Mesothelial cell of epicardium (in vitro differentiated cells): ENCODE data around the gene ZFPM1. TPM values are rescaled to one million over a fixed set of nuclear protein-coding genes. Genes with fewer than 3 reads are reported as not detected.

Source experiments
- DNase-seq, 2 experiments: peaks; one replicate each; pipeline ENCODE4 v3.0.0; 2021; ENCODE audit warnings: low spot score in 2 of 2; ENCODE audit not compliant: unreplicated experiment in 2 of 2
- H3K27ac Mint-ChIP-seq: 2 replicates; pipeline ENCODE4 v1.8.0; 2021; ENCODE audit warnings: mixed read lengths
- H3K27me3 Mint-ChIP-seq: 2 replicates; pipeline ENCODE4 v1.8.0; 2021; ENCODE audit warnings: low read depth, mixed read lengths
- H3K36me3 Mint-ChIP-seq: 2 replicates; pipeline ENCODE4 v1.8.0; 2021; ENCODE audit warnings: mixed read lengths
- H3K4me1 Mint-ChIP-seq: 2 replicates; pipeline ENCODE4 v1.8.0; 2021; ENCODE audit warnings: mixed read lengths
- H3K4me3 Mint-ChIP-seq: 2 replicates; pipeline ENCODE4 v1.8.0; 2021; ENCODE audit warnings: mild to moderate bottlenecking, moderate library complexity, mixed read lengths
- H3K9me3 Mint-ChIP-seq: 2 replicates; pipeline ENCODE4 v1.8.0; 2021; ENCODE audit warnings: mixed read lengths
- CTCF ChIP-seq: fragments of 200-600 bp; sonication (generic); IDR thresholded peaks from one replicate; pipeline ENCODE4 v1.5.0; 2021; ENCODE audit warnings: antibody characterized with exemption; ENCODE audit not compliant: unreplicated experiment
- total RNA-seq: library from RNA; stranded (reverse); gene quantifications from 3 replicates; pipeline ENCODE4 v1.2.1, GENCODE V29; 2021

Gene ZFPM1
- total RNA-seq, 1 donor from 2014 or later, result 56.2 TPM

GRCh38 chr16:88440111-88440510 lies 13.0 kb upstream of the ZFPM1 start:
- TF ChIP-seq CTCF, result no peak
- DNase-seq, result no peak
- H3K27ac Mint-ChIP-seq, result no peak overlapping the region
- H3K9me3 Mint-ChIP-seq, result no peaks in the 10 kb centered on the region
- H3K27me3 Mint-ChIP-seq, result no peaks in the 10 kb centered on the region
- H3K4me1 Mint-ChIP-seq, result peaks cover 4% of the 10 kb centered on the region
- H3K4me3 Mint-ChIP-seq, result no peak overlapping the region
- no peaks in the 10 kb centered on the region for H3K36me3 Mint-ChIP-seq

- H3K4me1 Mint-ChIP-seq, result peaks cover 4% of the 10 kb centered on the region
- no peaks in the 10 kb centered on the region for H3K9me3 Mint-ChIP-seq
- no peak for DNase-seq
- H3K4me3 Mint-ChIP-seq, result no peak overlapping the region
- no peaks in the 10 kb centered on the region for H3K27me3 Mint-ChIP-seq
- TF ChIP-seq CTCF, result no peak
- H3K27ac Mint-ChIP-seq, result no peak overlapping the region
- H3K36me3 Mint-ChIP-seq, result no peaks in the 10 kb centered on the region
Measured at GRCh38 chr16:88440686-88441405, 12.2 kb upstream of the ZFPM1 start.

GRCh38 chr16:88441460-88441859 lies 11.6 kb upstream of the ZFPM1 start:
- Mint-ChIP-seq H3K36me3 (no peaks in the 10 kb centered on the region), H3K27ac (no peak overlapping the region), H3K4me3 (no peak overlapping the region), H3K27me3 (no peaks in the 10 kb centered on the region), H3K9me3 (no peaks in the 10 kb centered on the region), H3K4me1 (peaks cover 4% of the 10 kb centered on the region)
- no peak for DNase-seq
- no peak for TF ChIP-seq CTCF

- H3K27ac Mint-ChIP-seq, result no peak overlapping the region
- TF ChIP-seq CTCF, result no peak
- H3K36me3 Mint-ChIP-seq, result no peaks in the 10 kb centered on the region
- DNase-seq, result no peak
- no peaks in the 10 kb centered on the region for H3K27me3 Mint-ChIP-seq
- H3K4me1 Mint-ChIP-seq, result peaks cover 4% of the 10 kb centered on the region
- H3K9me3 Mint-ChIP-seq, result no peaks in the 10 kb centered on the region
- H3K4me3 Mint-ChIP-seq, result no peak overlapping the region
Measured at GRCh38 chr16:88442383-88442726, 10.7 kb upstream of the ZFPM1 start.

- peak; percentile 74 to 92 for DNase-seq
- H3K4me1 Mint-ChIP-seq, result peaks cover 7% of the 10 kb centered on the region
- peak; percentile 94 for TF ChIP-seq CTCF
- H3K9me3 Mint-ChIP-seq, result no peaks in the 10 kb centered on the region
- H3K36me3 Mint-ChIP-seq, result no peaks in the 10 kb centered on the region
- H3K4me3 Mint-ChIP-seq, result no peak overlapping the region
- no peaks in the 10 kb centered on the region for H3K27me3 Mint-ChIP-seq
- no peak overlapping the region for H3K27ac Mint-ChIP-seq
Measured at GRCh38 chr16:88442727-88443576, 10.1 kb upstream of the ZFPM1 start.
